Adipose tissue (tissue), 3 donors: Measurements from ENCODE around the gene FAIM2. TPM values are rescaled to one million over a fixed set of nuclear protein-coding genes. Genes with fewer than 3 reads are reported as not detected.
"Not testable (repeated sequence)": the region's sequence is repeated elsewhere in the genome, so short reads cannot be mapped to it uniquely, and the experiment has no call there.

Experiments
- H3K27ac ChIP-seq: one replicate; pipeline ENCODE4 v1.5.1; 2013; ENCODE audit warnings: low read depth, low read length
- WGBS, 3 donors: extraction: QIAGEN DNeasy Blood & Tissue Kit; methylation state at CpG; one replicate each; pipeline ENCODE4 v1.1.7; 2013; 5-methylcytosine and 5-hydroxymethylcytosine counted together
- polyA plus RNA-seq, 3 donors: library from polyadenylated mRNA; stranded (reverse); fragments of 200-250 nt; gene quantifications; one replicate each; pipeline ENCODE4 v1.2.3, GENCODE V29; 2013
- donor health status: healthy with polysubstance abuse.
- donor health status: Bipolar disorder and iron deficiency.
- donor health status: healthy.

The FAIM2 gene
- polyA plus RNA-seq, 3 donors: 0.19 to 6.0 (median 0.53) TPM

DNA sequence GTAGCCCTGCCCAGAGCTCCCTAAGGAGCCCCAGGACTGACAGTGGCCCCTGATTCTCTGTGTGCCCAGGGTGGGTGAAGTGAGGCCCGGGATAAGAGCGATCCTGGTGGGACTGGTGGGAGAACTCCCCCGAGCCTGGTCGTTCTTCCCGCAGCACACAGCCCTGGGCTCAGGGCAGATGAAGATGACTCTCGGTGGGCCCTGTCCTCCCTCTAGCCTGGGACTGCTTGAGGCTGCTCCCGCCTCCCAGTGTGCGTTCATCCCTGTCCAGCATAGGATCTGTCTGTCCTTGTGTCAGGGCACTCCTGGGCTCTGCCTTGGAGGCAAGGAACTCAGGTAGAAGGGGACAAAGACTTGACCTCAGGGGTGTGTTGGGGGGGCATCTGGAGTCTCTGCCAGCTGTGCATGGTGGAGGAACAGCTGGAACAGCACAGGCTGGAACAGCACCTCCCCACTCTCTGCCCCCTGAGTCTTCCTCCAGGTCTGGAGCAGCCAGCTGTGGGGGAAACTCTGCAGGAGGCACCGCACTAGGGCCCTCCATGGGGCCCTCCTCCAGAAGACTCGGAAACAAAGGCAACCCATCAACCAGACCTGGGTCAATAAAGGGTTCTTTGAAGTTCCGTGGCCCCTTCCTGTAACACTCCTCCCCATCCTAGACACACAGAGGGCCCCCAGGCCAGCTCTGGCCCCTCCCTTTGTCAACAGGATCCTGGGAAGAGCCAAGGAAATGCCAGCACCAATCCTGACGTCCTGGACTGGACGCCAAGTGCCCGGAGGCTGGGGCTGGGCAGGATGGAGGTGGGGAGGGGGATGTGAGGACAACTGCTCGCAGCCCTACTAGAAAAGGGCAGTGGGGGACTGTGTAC, 15.9 kb downstream of the FAIM2 start:
- WGBS, 3 donors: 74 to 84% (median 82%) methylated on average over 15 of the region's 15 CpGs
- no peak overlapping the region for H3K27ac ChIP-seq

DNA sequence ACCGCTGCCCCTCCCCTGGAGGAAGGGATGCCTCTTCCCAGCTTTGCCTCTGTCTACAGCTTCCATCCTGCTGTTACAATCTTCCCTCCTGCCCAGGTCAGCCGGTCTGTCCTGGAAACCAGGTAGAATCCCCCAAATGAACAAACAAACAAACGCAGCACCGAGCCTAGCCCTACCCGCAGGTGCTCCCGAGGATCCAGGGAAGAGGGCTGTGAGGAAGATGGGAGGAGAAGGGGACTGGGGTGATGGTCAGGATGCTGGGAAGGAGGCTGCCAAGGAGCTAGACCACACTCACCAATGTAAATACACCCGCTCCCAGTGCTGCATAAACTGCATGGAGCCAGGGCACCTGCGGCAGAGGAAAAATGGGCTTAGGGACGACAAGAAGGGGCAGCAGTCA, 16.6 kb downstream of the FAIM2 start:
- no peak overlapping the region for H3K27ac ChIP-seq
- WGBS, 3 donors: 74 to 86% (median 80%) methylated on average over 9 of the region's 9 CpGs

DNA sequence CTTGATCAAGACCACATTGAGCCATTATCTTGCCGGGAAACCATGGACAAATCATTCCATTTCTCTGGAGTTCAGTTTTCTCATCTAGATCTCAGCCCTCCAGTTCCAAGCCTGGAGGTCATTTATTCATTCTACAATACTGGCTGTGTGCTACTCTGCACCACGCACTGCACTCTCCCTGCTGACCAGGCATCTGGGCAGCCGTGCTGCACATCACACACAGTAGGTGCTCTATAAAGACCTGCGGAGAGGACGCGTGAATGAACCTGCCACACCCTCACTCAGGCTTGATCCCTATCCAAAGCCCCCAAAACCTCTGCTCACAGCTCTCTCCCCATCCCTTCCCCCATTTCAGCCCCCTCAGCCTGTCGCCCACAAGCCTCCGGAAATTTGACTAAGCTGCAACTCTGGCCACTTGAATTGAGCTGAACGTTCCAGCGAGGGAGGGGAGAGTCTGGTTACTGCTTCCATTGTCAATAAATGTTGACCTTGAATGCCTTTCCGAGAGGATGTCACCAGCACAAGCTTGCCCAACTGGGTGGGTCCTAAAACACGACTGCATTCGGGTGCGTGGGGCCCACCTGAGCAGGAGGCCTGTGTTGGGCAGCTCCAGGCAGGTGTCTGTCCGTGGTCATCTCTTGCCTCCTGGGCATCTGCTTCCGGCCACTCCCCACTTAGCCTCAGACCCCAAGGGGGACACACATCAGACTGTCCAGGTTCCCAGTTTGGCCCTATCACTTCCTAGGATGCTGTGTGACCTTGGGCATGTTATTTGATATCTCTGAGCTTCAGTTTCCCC, 17.8 kb downstream of the FAIM2 start:
- no peak overlapping the region for H3K27ac ChIP-seq
- WGBS, 3 donors: 55 to 72% (median 66%) methylated on average over 16 of the region's 16 CpGs

DNA sequence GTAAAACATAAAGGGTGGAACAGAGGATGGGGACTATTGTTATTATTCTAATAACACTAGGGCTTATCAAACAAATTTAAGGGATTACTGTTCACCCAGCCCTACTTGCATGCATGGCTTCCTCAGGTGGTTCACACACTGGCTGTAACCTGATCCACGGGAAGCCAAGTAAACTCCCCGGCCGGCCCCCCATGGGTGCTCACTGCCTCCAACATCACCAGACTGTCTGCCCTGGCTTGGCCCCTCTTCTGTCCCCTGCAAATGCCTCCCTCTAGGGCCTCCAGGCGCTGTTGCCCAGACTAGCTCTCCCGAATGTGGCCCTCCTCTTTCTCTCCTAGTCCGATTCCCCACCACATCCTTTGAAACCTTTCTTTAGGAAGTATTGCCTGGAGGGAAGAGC, 18.6 kb downstream of the FAIM2 start:
- WGBS, 3 donors: 60 to 72% (median 62%) methylated on average over 6 of the region's 6 CpGs
- H3K27ac ChIP-seq: no peak overlapping the region

DNA sequence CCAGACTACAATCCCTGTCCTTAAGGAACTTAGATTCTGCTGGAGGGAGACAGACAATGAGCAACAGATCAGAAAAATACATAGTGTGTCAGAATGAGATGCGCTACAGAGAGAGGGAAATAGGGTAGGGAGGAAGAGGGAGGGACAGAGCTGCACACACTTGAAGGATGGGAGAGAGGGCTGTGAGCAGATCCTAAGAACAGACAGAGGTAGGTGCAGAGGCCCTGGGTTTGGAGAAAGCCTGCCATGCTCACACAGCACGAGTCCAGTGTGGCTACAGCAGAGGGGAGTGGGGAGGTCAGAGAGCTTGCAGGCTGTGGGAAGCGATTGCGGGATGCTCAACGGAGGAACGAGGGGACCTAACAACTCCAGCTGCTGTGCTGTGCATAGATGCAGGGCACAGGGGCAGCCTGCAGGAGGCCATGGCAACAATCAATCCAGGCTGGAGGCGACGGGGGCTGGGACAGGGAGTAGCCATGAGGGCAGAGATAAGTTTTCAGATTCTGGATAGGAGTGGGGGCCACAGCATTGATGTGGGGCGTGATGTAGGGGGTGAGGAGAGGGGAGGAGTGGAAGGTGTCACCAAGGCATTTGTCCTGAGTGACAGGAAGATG, 20.7 kb downstream of the FAIM2 start:
- 70 to 88% (median 84%) methylated on average over 9 of the region's 9 CpGs for WGBS, 3 donors
- no peak overlapping the region for H3K27ac ChIP-seq

DNA sequence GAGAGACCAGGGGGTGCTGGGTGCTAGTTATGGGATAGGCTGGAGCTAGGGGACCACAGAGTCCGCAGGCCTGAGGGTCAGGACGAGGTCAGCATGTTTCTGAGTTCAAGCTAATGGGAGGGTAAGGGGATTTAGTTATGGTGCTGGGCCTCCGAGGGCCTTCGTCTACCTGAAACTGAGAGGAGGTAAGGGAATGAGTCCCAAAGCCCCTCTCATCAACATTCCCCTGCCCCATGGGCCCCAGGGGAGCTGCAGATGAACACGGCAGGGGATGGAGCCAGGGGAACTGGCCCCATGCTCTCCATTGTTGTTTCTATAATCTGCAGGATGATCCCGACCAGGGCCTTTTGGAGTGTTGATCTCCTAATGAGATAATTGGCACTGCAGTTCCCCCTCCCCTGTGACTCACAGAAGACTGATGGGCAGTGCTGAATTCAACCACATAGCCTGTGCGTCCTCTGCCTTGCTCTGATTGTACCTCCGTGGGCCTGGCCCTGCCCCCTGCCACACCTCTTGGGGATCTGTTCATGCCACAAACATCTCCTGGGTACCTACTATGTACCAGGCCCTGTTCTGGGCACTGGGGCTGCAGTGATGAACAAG, 21.4 kb downstream of the FAIM2 start:
- H3K27ac ChIP-seq: no peak overlapping the region
- WGBS, 3 donors: 80 to 86% (median 84%) methylated on average over 8 of the region's 8 CpGs

DNA sequence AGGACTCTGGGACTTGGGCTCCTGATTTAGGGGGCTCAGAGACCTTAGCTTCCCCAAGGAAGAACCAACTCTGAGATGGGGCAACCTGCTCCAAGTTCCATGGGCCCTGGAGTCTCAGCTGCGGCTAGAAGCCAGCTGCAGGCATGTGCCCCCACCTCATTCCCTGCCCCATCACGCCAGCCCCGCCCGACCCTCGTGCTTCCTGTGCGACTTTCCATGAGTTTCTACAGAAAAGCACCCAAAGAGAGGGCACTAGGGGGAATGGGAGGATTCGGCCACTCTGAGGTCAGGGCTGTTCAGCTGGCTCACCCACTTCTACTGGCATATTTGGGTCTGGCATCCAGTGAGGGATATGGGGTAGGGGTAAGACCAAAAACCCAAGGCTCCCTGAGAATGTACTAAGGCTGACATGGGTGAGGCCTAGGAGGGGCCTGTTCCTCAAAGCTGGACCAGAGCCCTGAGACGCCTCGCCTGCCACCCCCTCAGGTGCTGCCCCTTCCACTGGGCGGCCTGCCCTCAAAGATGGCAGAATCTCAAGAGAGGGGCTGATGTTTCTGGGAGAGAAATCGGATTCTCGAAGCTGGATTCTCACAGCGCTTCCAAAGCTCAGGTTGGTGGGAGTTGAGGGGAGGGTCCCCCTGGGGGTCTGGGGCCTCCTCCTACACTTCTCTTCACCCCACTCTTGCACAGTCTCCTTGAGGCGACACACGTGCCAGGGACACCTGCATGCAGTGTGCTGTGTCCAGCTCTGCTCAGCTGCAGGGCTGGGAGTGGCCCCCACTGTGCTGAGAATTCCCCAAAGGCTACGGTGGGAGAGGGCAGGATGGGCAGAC, 22.1 kb downstream of the FAIM2 start:
- WGBS, 3 donors: 88 to 95% (median 90%) methylated on average over 16 of the region's 16 CpGs
- no peak overlapping the region for H3K27ac ChIP-seq

DNA sequence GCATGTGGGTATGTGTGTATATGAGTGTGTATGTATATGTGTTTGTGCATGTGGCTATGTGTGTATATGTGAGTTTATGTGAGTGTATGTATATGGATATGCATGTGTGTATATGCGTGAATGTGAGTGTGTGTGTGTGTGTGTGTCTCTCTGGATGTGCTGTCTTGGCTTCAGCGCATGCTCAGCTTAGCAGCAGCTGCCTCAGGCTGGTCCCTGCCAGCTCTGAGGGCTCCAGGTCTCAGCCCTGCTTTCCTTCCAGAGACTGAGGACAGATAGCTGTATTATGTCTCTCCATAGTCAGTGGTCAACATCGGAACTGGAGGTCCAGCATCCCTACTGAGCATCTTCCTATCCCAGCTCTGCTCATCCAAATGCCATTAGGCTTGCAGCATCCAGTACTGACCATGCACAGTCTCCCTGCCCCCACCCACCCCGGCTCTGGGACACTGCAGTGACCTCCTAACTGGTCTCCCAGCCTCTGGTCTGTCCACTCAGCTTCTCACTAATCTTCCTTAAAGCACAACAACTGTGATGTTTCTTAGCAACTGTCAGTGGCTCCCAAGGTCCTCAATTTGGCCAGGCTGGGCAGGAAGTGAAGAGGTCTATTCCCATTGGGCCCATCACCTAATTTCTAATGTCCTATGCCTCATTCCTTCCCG, 22.8 kb downstream of the FAIM2 start:
- 76 to 81% (median 80%) methylated on average over 5 of the region's 5 CpGs for WGBS, 3 donors
- H3K27ac ChIP-seq: no peak overlapping the region

DNA sequence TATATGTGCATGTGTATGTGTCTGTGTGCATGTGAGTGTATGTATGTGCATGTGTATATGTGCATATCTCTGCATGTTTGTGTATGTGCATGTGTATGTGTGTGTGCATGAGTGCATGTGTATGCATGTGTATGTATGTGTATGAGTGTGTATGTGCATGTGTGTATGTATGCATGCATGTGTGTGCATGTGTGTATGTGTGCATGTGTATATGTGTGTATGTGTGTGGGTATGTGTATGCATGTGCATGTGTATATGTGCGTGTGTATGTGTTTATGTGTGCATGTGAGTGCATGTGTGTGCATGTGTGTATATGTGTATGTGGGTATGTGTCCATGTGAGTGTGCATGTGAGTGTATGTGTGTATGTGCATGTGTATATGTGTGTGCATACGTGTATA, 24.6 kb downstream of the FAIM2 start:
- WGBS, 3 donors: 90 to 98% (median 90%) methylated on average over 2 of the region's 2 CpGs
- not testable (repeated sequence) for H3K27ac ChIP-seq

DNA sequence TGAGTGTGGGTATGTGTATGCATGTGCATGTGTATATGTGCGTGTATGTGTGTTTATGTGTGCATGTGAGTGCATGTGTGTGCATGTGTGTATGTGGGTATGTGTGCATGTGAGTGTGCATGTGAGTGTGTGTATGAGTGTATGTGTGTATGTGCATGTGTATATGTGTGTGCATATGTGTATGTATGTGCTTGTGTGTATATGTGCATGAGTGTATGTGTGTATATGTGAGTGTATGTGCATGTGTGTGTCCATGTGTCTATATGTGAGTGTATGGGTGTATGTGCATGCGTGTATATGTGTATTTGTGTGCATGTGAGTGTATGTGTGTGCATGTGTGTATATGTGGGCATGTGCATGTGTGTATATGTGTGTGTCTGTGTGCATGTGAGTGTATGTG, 25.7 kb downstream of the FAIM2 start:
- WGBS, 3 donors: 6 to 88% (median 82%) methylated on average over 1 to 2 of the region's 2 CpGs

DNA sequence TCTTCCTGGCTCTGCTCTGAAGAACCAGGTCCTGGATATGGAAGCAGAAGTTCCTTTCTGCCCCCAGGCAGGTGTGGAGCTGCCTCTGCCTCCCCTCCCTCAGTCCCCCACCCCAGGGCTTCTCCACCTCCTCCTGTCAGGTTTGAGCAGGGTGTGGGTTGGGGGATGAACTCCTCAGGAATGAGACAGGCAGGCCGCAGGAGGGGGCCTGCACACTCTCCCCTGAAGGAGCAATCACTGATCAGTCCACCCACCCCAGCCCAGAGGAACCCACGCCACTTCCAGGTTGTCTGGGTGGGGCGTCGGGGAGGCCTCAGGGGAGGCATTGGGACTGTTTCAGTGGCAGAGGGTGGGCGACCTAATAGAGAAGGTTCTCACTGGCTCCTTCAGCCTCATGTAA, 26.6 kb downstream of the FAIM2 start:
- no peak overlapping the region for H3K27ac ChIP-seq
- WGBS, 3 donors: 77 to 88% (median 80%) methylated on average over 4 to 5 of the region's 5 CpGs

More for the DNA sequence above, 25.7 kb downstream of the FAIM2 start:
- H3K27ac ChIP-seq: no peak overlapping the region

DNA sequence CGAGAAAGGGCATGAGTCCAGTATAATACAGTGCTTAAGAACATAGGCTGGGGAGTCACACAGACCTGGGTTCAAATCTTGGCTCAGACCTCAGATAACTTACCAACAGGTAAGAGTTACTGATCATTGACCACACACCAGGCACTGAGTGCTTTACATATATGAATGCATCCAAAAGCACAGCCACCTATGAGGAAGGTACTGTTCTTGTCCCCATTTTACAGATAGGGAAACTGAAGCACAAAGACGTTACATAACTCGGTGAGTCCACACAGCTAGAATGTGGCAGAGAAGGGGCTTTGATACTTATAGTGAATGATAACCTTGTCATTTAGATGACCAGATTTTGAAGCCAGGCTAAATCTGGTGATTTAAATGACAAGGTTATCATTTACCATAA, 27.6 kb downstream of the FAIM2 start:
- WGBS, 3 donors: 90 to 95% (median 93%) methylated on average over 3 of the region's 3 CpGs

DNA sequence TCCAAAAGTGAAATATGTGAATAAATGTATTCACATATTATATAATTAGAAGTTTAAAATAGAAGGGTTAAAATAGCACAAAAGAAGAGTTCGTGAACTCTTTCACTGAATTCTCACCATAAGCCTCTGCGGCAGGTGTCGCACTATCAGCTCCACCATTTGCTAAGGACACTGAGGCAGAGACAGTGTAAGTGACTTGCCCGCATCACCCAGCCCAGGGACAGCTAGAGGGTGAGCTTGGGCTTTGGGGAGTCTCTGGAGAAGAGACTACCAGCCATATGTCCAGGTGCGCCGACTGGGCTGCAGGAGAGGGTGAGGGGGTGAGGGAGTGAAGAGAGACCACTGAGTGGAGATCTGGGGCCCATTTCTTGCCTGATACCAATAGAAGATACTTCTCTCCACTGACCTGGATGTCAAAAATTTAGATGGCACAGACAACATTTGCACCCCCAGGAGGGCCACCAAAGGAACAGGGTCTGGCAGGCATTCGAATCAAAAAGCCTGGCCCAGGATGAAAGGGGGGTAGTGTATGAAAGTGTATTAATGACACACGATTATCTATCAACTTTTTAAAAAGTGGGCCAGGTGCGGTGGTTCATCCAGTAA, 28.5 kb downstream of the FAIM2 start:
- no peak overlapping the region for H3K27ac ChIP-seq
- 88 to 91% (median 91%) methylated on average over 9 of the region's 9 CpGs for WGBS, 3 donors

More for the DNA sequence above, 27.6 kb downstream of the FAIM2 start:
- H3K27ac ChIP-seq: no peak overlapping the region

DNA sequence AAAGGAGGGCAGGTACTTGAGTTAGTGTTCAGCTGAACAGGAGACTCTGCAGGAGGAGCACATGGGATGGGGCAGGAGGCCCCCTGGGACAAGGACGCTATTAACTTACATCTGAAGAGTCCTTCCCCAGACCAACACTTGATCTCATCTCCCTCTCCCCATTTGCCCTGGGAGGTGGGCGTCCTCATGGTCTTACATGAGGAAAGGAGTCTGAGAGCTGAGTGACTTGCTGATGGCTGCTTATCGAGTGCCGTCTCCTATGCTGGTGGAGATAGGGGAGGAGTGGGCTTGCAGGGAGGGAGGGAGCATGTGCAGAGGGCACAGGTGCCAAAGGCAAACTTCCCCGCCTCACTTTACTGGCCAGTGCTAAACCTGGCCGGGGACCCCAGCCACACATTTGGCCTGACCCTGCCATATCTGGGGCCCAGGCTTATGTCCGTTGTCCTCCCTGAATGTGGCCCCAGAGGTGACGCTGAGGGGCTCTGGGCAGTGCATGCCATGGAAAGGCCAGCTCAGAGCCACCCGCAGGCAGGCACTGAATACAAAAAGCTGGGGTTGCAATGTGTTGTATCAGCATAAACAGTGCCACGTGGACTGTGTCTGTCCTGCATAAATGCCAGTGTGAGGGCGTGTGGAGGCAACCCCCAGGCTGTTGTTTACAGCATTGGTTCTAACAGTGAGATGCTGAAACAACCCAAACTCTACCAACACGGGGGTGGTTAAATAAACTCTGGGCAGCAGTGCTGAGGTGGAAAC, 29.4 kb downstream of the FAIM2 start:
- 73 to 83% (median 77%) methylated on average over 12 of the region's 12 CpGs for WGBS, 3 donors
- no peak overlapping the region for H3K27ac ChIP-seq

DNA sequence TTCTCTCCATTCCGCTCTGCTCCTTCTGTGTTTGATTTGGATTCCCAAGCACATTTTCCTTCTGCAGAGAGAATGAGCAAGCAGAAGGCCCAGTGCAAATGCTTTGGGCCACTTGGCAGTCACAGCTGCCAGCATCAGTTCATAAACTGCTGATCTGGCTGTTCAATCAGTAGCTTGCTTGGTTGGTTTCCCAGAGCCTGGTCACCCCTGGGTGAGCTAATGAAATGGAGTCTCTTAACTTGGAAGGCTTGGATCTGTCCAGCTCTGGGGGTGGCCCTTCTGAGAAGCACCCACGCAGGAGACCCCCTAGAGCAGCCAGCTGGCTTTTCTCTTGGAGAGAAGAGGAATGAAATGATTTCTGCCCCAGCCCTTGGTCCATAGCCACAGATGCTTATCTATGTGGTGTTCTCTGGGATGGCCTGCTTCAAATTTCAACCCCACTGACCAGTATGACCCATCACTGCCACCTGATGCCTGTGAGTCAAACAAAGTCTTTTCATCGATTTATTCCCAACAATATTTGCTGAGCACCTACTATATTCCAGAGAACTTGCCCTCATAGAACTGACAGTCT, 30.3 kb downstream of the FAIM2 start:
- WGBS, 3 donors: 67 to 80% (median 77%) methylated on average over 3 of the region's 3 CpGs
- H3K27ac ChIP-seq: no peak overlapping the region

DNA sequence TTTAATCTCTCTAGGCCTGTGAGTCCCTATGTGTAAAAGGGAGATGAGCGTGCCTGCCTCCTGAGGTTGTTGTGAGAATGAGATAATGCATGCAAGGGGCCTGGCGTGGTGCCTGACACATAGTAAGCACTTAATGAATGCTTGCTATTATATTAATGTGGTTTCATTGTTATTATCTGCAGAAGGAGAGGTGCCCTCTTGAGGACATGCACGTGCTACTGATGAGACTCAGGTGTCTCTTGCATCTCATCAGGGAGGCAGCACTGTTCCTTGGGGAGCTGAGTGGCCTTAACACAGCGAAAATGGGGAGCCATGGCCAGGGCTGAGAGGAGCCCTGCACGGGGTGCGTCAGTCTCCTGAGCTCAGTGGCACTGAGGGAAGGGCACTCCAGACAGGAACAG, 30.9 kb downstream of the FAIM2 start:
- 67 to 85% (median 73%) methylated on average over 6 of the region's 6 CpGs for WGBS, 3 donors
- no peak overlapping the region for H3K27ac ChIP-seq
